Measurements from ENCODE around the gene LHFPL4.

GRCh38 chr3:9583371-9583770 is 29.7 kb upstream of the LHFPL4 start:
- TF ChIP-seq FOXK2 (IDR thresholded peaks at IDR 0.05) (no peak), CTBP1 (IDR thresholded peaks at IDR 0.05; ENCODE audit: borderline replicate concordance) (no peak), PKNOX1 (IDR thresholded peaks at IDR 0.05) (no peak), HDGF (IDR thresholded peaks at IDR 0.05; ENCODE audit: borderline replicate concordance) (no peak), FOXA1 (IDR thresholded peaks at IDR 0.05) (no peak), BHLHE40 (IDR thresholded peaks at IDR 0.05; ENCODE audit: borderline replicate concordance) (no peak), SP1 (IDR thresholded peaks at IDR 0.05) (no peak), FOXM1 (IDR thresholded peaks at IDR 0.05; ENCODE audit: borderline replicate concordance) (no peak), SUZ12 (IDR thresholded peaks at IDR 0.05) (no peak), L3MBTL2 (conservative IDR thresholded peaks at IDR 0.05) (no peak), NFRKB (IDR thresholded peaks at IDR 0.05) (no peak), ZNF384 (IDR thresholded peaks at IDR 0.05) (no peak), ARNT (IDR thresholded peaks at IDR 0.05) (no peak)
